ENCODE results near the gene ARHGAP1. TPM values are rescaled to one million over a fixed set of nuclear protein-coding genes. Genes with fewer than 3 reads are reported as not detected.

ARHGAP1 gene
- polyA plus RNA-seq, 2 of the 4 experiments (the other 2 are of a cell fraction), result 17.2 to 35.2 TPM

- POLR2A ChIA-PET, result no interaction called here
- no peak overlapping the region for H3K4me3 ChIP-seq
- CTCF ChIA-PET, result interaction anchor here (0.7 to 1.3 kb wide), 2 partner anchors 8 kb away, joined by 3 to 5 read pairs; no protein-coding TSS in a partner anchor
- H3K27ac ChIP-seq, result peak overlapping the region; percentile 89 to 91
- WGBS (ENCODE audit: missing lambda C conversion rate), result 34% methylated on average over 11 of the region's 11 CpGs
- no peak for FAIRE-seq
- H3K4me1 ChIP-seq, result peaks cover 52% of the 10 kb centered on the region
- DNase-seq (ENCODE audit: low read depth in 1 of 2, low spot score in 1 of 2), result peak; percentile 57 to 87
- H3K4me2 ChIP-seq, result peak overlapping the region; percentile 35
- no peaks in the 10 kb centered on the region for H3K9me3 ChIP-seq
- peak; percentile 58 to 88; a peak in 5 of 6 replicates for ATAC-seq
- TF ChIP-seq KDM1A (IDR thresholded peaks at IDR 0.05; ENCODE audit: low read depth), result peak; percentile 84
- peak in 1 of 2 experiments; percentile 59; a peak in 1 of 5 replicates for TF ChIP-seq JUN (IDR thresholded peaks at IDR 0.05)
- TF ChIP-seq HDAC2 (IDR thresholded peaks at IDR 0.05), result peak; percentile 70; the same call in 1 of the 2 replicates
- TF ChIP-seq RCOR1 (IDR thresholded peaks at IDR 0.05; ENCODE audit: low read depth, low read length), result no peak
- TF ChIP-seq MAZ (IDR thresholded peaks at IDR 0.05; ENCODE audit: borderline replicate concordance, low read depth, low read length), result no peak
- TF ChIP-seq BHLHE40 (IDR thresholded peaks at IDR 0.05; ENCODE audit: low read depth, low read length), result no peak
- TF ChIP-seq MAFK (IDR thresholded peaks at IDR 0.05; ENCODE audit: partially characterized antibody), result no peak
- TF ChIP-seq RAD21 (conservative IDR thresholded peaks at IDR 0.05 in 1 of 2, IDR thresholded peaks at IDR 0.05 in 1 of 2), result no peak
- TF ChIP-seq KDM5A (IDR thresholded peaks at IDR 0.05), result no peak
- 0 out of 2 replicates have a peak, but pooled peaks have one; percentile 49 for TF ChIP-seq E2F6 (IDR thresholded peaks at IDR 0.05; ENCODE audit: borderline replicate concordance, low read depth)
- TF ChIP-seq GATA3 (IDR thresholded peaks at IDR 0.05; ENCODE audit: borderline replicate concordance), result 0 out of 2 replicates have a peak, but pooled peaks have one; percentile 22
- TF ChIP-seq SMC3 (IDR thresholded peaks at IDR 0.05), result no peak
- TF ChIP-seq CHD2 (IDR thresholded peaks at IDR 0.05; ENCODE audit: low read length, partially characterized antibody), result no peak
- TF ChIP-seq HOXA7 (CRISPR knock-in tag; IDR thresholded peaks at IDR 0.05), result no peak
- no peak for TF ChIP-seq TP53 (CRISPR knock-in tag; IDR thresholded peaks at IDR 0.05)
- TF ChIP-seq PHF8 (IDR thresholded peaks at IDR 0.05; ENCODE audit: borderline replicate concordance, low read depth), result peak; percentile 31; the same call in 1 of the 2 replicates
- TF ChIP-seq RFX5 (IDR thresholded peaks at IDR 0.05), result no peak
- TF ChIP-seq CBX8 (IDR thresholded peaks at IDR 0.05), result no peak
- TF ChIP-seq RARB (CRISPR knock-in tag; IDR thresholded peaks at IDR 0.05), result no peak
- 0 out of 2 replicates have a peak, but pooled peaks have one; percentile 59 for TF ChIP-seq HOXB13 (CRISPR knock-in tag; IDR thresholded peaks at IDR 0.05; ENCODE audit: low read depth)
- TF ChIP-seq ATOH8 (CRISPR knock-in tag; IDR thresholded peaks at IDR 0.05; ENCODE audit: low read depth), result peak; percentile 69; the same call in 1 of the 2 replicates
- TF ChIP-seq CEBPB (IDR thresholded peaks at IDR 0.05), result no peak
- peak; percentile 61; the same call in 1 of the 2 replicates for TF ChIP-seq MAX (IDR thresholded peaks at IDR 0.05)
- no peak for TF ChIP-seq BCL3 (IDR thresholded peaks at IDR 0.05)
- TF ChIP-seq CBX2 (IDR thresholded peaks at IDR 0.05; ENCODE audit: borderline replicate concordance, low read depth), result no peak
- TF ChIP-seq EP300 (IDR thresholded peaks at IDR 0.05), result no peak
- no peak for TF ChIP-seq ZSCAN20 (CRISPR knock-in tag; IDR thresholded peaks at IDR 0.05)
- TF ChIP-seq CTCF (IDR thresholded peaks at IDR 0.05), result no peak
- TF ChIP-seq ELK1 (IDR thresholded peaks at IDR 0.05; ENCODE audit: low read depth, low read length), result no peak
- no peak for TF ChIP-seq NFE2L2 (conservative IDR thresholded peaks at IDR 0.05; ENCODE audit: low read length)
- TF ChIP-seq PBX3 (IDR thresholded peaks at IDR 0.05), result no peak
- TF ChIP-seq NPAS2 (CRISPR knock-in tag; IDR thresholded peaks at IDR 0.05; ENCODE audit: borderline replicate concordance), result no peak
- TF ChIP-seq CHD4 (IDR thresholded peaks at IDR 0.05; ENCODE audit: borderline replicate concordance), result peak; percentile 28; the same call in 1 of the 2 replicates
- no peak for TF ChIP-seq FOXS1 (CRISPR knock-in tag; IDR thresholded peaks at IDR 0.05)
These were observed 18.0 kb upstream of the ARHGAP1 start for GRCh38 chr11:46718155-46719019.
